Neural crest cell (in vitro differentiated cells): ENCODE measurements around the gene C19orf67. TPM values are rescaled to one million over a fixed set of nuclear protein-coding genes. Genes with fewer than 3 reads are reported as not detected.

Experiments used
- DNase-seq: peaks from one replicate; pipeline ENCODE4 v3.0.0; 2021; ENCODE audit warnings: low read depth, mixed read lengths, low spot score
- H3K27ac Mint-ChIP-seq: one replicate; pipeline ENCODE4 v1.8.0; 2021; ENCODE audit warnings: mild to moderate bottlenecking, mixed read lengths; ENCODE audit not compliant: unreplicated experiment
- H3K27me3 Mint-ChIP-seq: 2 replicates; pipeline ENCODE4 v1.8.0; 2021; ENCODE audit warnings: low read depth, mild to moderate bottlenecking, mixed read lengths
- H3K36me3 Mint-ChIP-seq: 2 replicates; pipeline ENCODE4 v1.8.0; 2021; ENCODE audit warnings: low read depth, mild to moderate bottlenecking, mixed read lengths
- H3K4me1 Mint-ChIP-seq: 2 replicates; pipeline ENCODE4 v1.8.0; 2021; ENCODE audit warnings: mixed read lengths
- H3K4me3 Mint-ChIP-seq: one replicate; pipeline ENCODE4 v1.8.0; 2021; ENCODE audit warnings: mild to moderate bottlenecking, mixed read lengths
- H3K9me3 Mint-ChIP-seq: 2 replicates; pipeline ENCODE4 v1.8.0; 2021; ENCODE audit warnings: mixed read lengths
- total RNA-seq: library from RNA; stranded (reverse); gene quantifications from 2 replicates; pipeline ENCODE4 v1.2.1, GENCODE V29; 2021
- TF ChIP-seq, protein P1 (sequence below): fragments of 200-600 bp; sonication (generic); conservative IDR thresholded peaks from 2 replicates; pipeline ENCODE4 v1.5.0; 2021; ENCODE audit warnings: antibody characterized with exemption, mild to moderate bottlenecking

The C19orf67 gene
- total RNA-seq, 1 donor from 2014 or later: not detected

GRCh38 chr19:14113762-14114414 is 28.3 kb upstream of the C19orf67 start:
- Mint-ChIP-seq H3K36me3 (no peaks in the 10 kb centered on the region), H3K27me3 (no peaks in the 10 kb centered on the region), H3K4me1 (peaks cover 27% of the 10 kb centered on the region), H3K9me3 (no peaks in the 10 kb centered on the region), H3K27ac (peak overlapping the region; percentile 12), H3K4me3 (peak overlapping the region; percentile 61)
- DNase-seq: peak; percentile 19
- TF ChIP-seq, protein P1, sequence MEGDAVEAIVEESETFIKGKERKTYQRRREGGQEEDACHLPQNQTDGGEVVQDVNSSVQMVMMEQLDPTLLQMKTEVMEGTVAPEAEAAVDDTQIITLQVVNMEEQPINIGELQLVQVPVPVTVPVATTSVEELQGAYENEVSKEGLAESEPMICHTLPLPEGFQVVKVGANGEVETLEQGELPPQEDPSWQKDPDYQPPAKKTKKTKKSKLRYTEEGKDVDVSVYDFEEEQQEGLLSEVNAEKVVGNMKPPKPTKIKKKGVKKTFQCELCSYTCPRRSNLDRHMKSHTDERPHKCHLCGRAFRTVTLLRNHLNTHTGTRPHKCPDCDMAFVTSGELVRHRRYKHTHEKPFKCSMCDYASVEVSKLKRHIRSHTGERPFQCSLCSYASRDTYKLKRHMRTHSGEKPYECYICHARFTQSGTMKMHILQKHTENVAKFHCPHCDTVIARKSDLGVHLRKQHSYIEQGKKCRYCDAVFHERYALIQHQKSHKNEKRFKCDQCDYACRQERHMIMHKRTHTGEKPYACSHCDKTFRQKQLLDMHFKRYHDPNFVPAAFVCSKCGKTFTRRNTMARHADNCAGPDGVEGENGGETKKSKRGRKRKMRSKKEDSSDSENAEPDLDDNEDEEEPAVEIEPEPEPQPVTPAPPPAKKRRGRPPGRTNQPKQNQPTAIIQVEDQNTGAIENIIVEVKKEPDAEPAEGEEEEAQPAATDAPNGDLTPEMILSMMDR: peak; percentile 45

DNA sequence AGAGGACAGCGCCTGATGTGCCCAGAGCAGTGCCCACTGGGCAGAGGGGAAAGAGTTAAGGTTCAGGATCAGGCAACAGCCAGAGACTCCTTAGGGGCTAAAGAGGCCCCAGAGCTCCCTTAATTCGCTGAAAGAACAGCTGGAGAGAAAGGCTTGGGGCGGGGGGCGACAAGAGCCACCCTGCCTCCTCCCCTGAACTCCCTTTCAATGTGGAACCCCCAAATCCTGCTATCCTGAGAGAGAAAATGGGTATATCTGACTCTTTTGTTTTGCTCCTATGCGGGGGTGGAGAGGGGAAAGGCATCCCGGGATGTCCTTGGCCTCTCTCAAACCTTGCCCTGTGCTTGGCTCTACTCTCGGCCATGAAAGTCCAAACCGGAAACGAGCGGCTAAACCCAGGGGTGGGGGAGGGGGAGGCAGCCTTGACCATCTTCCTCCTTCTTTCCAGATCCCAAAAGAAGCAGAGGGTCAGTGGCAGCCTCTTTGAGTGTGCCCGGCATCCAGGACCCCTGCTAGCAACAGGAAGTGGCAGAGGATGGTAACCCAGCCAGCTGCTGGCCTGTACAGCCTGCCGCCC is 27.3 kb upstream of the C19orf67 start:
- Mint-ChIP-seq H3K36me3 (peaks cover 2% of the 10 kb centered on the region), H3K4me3 (peak overlapping the region; percentile 57)

GRCh38 chr19:14112051-14112808 is 26.6 kb upstream of the C19orf67 start:
- peaks cover 2% of the 10 kb centered on the region for H3K36me3 Mint-ChIP-seq
- peak overlapping the region; percentile 57 for H3K4me3 Mint-ChIP-seq
- peaks cover 21% of the 10 kb centered on the region for H3K4me1 Mint-ChIP-seq
- DNase-seq: no peak
- no peaks in the 10 kb centered on the region for H3K27me3 Mint-ChIP-seq
- peak overlapping the region; percentile 12 for H3K27ac Mint-ChIP-seq
- TF ChIP-seq, protein P1: no peak
- H3K9me3 Mint-ChIP-seq: no peaks in the 10 kb centered on the region

More for the DNA sequence above, 27.3 kb upstream of the C19orf67 start:
- no peaks in the 10 kb centered on the region for H3K9me3 Mint-ChIP-seq
- TF ChIP-seq, protein P1: no peak
- H3K27me3 Mint-ChIP-seq: no peaks in the 10 kb centered on the region
- no peak for DNase-seq
- peaks cover 21% of the 10 kb centered on the region for H3K4me1 Mint-ChIP-seq
- H3K27ac Mint-ChIP-seq: peak overlapping the region; percentile 83

- peak overlapping the region; percentile 38 for H3K4me3 Mint-ChIP-seq
- DNase-seq: no peak
- no peaks in the 10 kb centered on the region for H3K27me3 Mint-ChIP-seq
- H3K36me3 Mint-ChIP-seq: peaks cover 2% of the 10 kb centered on the region
- TF ChIP-seq, protein P1: no peak
- H3K4me1 Mint-ChIP-seq: peaks cover 16% of the 10 kb centered on the region
- H3K27ac Mint-ChIP-seq: no peak overlapping the region
- no peaks in the 10 kb centered on the region for H3K9me3 Mint-ChIP-seq
These were observed 25.9 kb upstream of the C19orf67 start for GRCh38 chr19:14111486-14111885.

GRCh38 chr19:14110650-14111049 is 25.1 kb upstream of the C19orf67 start:
- Mint-ChIP-seq H3K27ac (peak overlapping the region; percentile 75), H3K4me3 (peak overlapping the region; percentile 56), H3K4me1 (peaks cover 10% of the 10 kb centered on the region), H3K9me3 (no peaks in the 10 kb centered on the region), H3K36me3 (peaks cover 2% of the 10 kb centered on the region), H3K27me3 (no peaks in the 10 kb centered on the region)
- DNase-seq: no peak
- TF ChIP-seq, protein P1: no peak
